GM12865 (cell line): ENCODE data around the gene CDIPT.
A peak's percentile ranks its signal among the peaks of the same experiment; 100 is the strongest.
"Not testable (repeated sequence)": the region's sequence is repeated elsewhere in the genome, so short reads cannot be mapped to it uniquely, and the experiment has no call there.

Experiments
- DNase-seq: peaks from one replicate; pipeline ENCODE4 v3.0.0; 2010; ENCODE audit warnings: low read depth
- H3K4me3 ChIP-seq: 2 replicates; pipeline ENCODE4 v1.5.1; 2011; ENCODE audit warnings: mild to moderate bottlenecking, low read depth, low read length, control low read depth
- TF ChIP-seq, protein P1 (sequence below): IDR thresholded peaks from 2 replicates; pipeline ENCODE4 v1.5.1; 2011; ENCODE audit warnings: low read length, control low read depth, low read depth, inconsistent platforms; ENCODE audit not compliant: insufficient read depth; ENCODE audit errors: missing control alignments

CDIPT gene

DNA sequence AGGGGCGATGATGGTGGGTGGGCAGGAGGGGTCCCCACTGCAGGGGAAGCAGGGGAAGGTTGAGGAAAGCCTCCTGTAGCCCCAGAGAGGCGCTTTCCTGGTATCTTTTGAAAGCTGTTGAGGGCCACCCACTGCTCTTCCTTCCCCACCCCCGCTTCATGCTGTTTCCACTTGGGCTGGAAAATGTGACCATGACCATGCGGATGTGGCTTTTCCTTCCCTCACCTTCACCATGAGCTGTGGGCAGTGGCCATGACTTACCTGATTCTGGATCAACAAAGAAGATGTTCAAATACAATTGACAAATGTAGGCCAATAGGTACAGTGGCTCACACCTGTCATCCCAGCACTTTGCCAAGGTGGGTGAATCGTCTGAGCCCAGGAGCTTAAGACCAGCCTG lies 28.9 kb downstream of the CDIPT start:
- TF ChIP-seq, protein P1, sequence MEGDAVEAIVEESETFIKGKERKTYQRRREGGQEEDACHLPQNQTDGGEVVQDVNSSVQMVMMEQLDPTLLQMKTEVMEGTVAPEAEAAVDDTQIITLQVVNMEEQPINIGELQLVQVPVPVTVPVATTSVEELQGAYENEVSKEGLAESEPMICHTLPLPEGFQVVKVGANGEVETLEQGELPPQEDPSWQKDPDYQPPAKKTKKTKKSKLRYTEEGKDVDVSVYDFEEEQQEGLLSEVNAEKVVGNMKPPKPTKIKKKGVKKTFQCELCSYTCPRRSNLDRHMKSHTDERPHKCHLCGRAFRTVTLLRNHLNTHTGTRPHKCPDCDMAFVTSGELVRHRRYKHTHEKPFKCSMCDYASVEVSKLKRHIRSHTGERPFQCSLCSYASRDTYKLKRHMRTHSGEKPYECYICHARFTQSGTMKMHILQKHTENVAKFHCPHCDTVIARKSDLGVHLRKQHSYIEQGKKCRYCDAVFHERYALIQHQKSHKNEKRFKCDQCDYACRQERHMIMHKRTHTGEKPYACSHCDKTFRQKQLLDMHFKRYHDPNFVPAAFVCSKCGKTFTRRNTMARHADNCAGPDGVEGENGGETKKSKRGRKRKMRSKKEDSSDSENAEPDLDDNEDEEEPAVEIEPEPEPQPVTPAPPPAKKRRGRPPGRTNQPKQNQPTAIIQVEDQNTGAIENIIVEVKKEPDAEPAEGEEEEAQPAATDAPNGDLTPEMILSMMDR, result no peak
- DNase-seq, result no peak

GRCh38 chr16:29833219-29833618 lies 29.8 kb downstream of the CDIPT start:
- not testable (repeated sequence) for DNase-seq, H3K4me3 ChIP-seq

More for the DNA sequence above, 28.9 kb downstream of the CDIPT start:
- H3K4me3 ChIP-seq, result no peak overlapping the region

DNA sequence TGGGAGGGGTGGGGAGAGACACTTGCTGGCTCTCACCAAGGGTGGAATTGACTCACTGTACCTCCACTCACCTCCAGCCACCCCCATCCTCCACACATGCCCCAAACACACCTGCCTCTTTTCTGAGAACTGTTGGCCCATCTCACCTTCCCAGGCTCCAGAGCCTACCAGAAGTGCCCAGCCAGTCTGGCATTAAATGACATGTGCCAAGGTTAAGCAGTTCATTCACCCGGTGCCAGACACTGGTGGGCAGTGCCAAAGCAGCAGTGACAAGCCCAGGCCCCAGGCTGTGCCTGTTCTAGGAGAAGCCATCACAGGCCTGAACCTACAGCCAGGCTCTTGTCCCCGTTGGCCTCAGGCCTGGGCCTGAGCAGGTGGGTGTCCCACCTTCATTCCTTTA lies 31.5 kb downstream of the CDIPT start:
- TF ChIP-seq, protein P1, result no peak
- H3K4me3 ChIP-seq, result no peak overlapping the region
- no peak for DNase-seq

DNA sequence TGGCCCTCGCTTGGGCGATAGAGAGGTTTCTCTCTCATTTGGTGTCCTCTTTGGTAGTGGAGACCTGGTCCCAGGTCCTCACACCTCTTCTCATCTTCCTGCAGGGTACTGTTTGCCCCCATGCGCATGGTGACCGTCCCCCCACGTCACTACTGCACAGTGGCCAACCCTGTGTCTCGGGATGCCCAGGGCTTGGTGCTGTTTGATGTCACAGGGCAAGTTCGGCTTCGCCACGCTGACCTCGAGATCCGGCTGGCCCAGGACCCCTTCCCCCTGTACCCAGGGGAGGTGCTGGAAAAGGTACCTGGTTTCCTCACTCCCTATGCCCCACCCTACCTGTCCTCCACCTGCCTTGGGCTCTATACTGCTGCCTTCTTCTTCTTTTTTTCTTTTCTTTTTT lies 32.3 kb downstream of the CDIPT start:
- TF ChIP-seq, protein P1, result no peak
- H3K4me3 ChIP-seq, result no peak overlapping the region
- DNase-seq, result no peak

- TF ChIP-seq, protein P1, result no peak
- no peak for DNase-seq
- H3K4me3 ChIP-seq, result no peak overlapping the region
Measured at GRCh38 chr16:29826342-29826695, 36.7 kb downstream of the CDIPT start.

- no peak overlapping the region for H3K4me3 ChIP-seq
- DNase-seq, result peak; percentile 77
- TF ChIP-seq, protein P1, result no peak
Measured at GRCh38 chr16:29825145-29826044, 37.6 kb downstream of the CDIPT start.

- no peak for DNase-seq
Measured at GRCh38 chr16:29824589-29825144, 38.4 kb downstream of the CDIPT start.

More at GRCh38 chr16:29824589-29825144, 38.4 kb downstream of the CDIPT start:
- H3K4me3 ChIP-seq, result no peak overlapping the region
- TF ChIP-seq, protein P1, result no peak
